ENCODE measurements around the gene OR10H3.

- no peak for TF ChIP-seq POLR2A (IDR thresholded peaks at IDR 0.05)
- TF ChIP-seq CTCF (IDR thresholded peaks at IDR 0.05) = no peak
Measured at GRCh38 chr19:15788594-15789270, 50.9 kb downstream of the OR10H3 start.

All from ovary (tissue), 3 donors.